Right cardiac atrium (tissue), 5 donors: ENCODE results near the gene AKR1D1. TPM values are rescaled to one million over a fixed set of nuclear protein-coding genes. Genes with fewer than 3 reads are reported as not detected.
A peak's percentile ranks its signal among the peaks of the same experiment; 100 is the strongest.
"Not testable (repeated sequence)": the region's sequence is repeated elsewhere in the genome, so short reads cannot be mapped to it uniquely, and the experiment has no call there.

ENCODE experiments used
- ATAC-seq, 2 donors: fragments of 200-7000 bp; cut with Tn5 transposase; one replicate each; pipeline versions ENCODE4 v1.8.0 to v1.9.1; 2020; ENCODE audit warnings: moderate library complexity in 2 of 2, mild to moderate bottlenecking in 1 of 2
- DNase-seq, 3 donors: peaks; one replicate each; pipeline ENCODE4 v3.0.0-alpha.2; 2020
- H3K27ac ChIP-seq: one replicate; pipeline ENCODE4 v1.5.1; 2013; ENCODE audit warnings: mild to moderate bottlenecking, low read length, control low read depth, moderate library complexity
- H3K27me3 ChIP-seq: one replicate; pipeline ENCODE4 v1.6.1; 2013; ENCODE audit not compliant: control insufficient read depth, insufficient read depth
- H3K4me1 ChIP-seq: one replicate; pipeline ENCODE4 v1.6.1; 2013; ENCODE audit warnings: low read length; ENCODE audit not compliant: control insufficient read depth, insufficient read depth
- H3K4me3 ChIP-seq: one replicate; pipeline ENCODE4 v1.5.1; 2013; ENCODE audit warnings: low read length, control low read depth
- H3K9me3 ChIP-seq: one replicate; pipeline ENCODE4 v1.6.1; 2013; ENCODE audit warnings: low read length; ENCODE audit not compliant: control insufficient read depth
- WGBS: extraction: QIAGEN DNeasy Blood & Tissue Kit; methylation state at CpG from one replicate; pipeline ENCODE4 v1.1.7; 2013; 5-methylcytosine and 5-hydroxymethylcytosine counted together
- intact Hi-C, 4 donors: fragments of 100-400 bp; cut with DNase I; formaldehyde crosslinking; loops; one replicate each; pipeline versions ENCODE4 v1.11.0 to v1.14.0; 2022 to 2023
- polyA plus RNA-seq: library from polyadenylated mRNA; stranded (reverse); fragments of 200-250 nt; gene quantifications from one replicate; pipeline ENCODE4 v1.2.3, GENCODE V29; 2013
- total RNA-seq, 4 donors: library from RNA; stranded (reverse); fragmentation: NEBNext Ultra II Directional; extraction: Animal tissue kit (Norgen Biotek cat#: 25700); gene quantifications; one replicate each; pipeline ENCODE4 v1.2.1, GENCODE V29; 2021
- donor health status: healthy with polysubstance abuse.
- donor health status: DM: no; HTN: yes; CAD: no.
- donor health status: DM: no; HTN: no; CAD: no.
- donor health status: DM: no; HTN: yes; CAD: no; lungs with severe emphysema.
- donor health status: DM: yes; HTN: yes; CAD: no.

The AKR1D1 gene
- total and polyA plus RNA-seq, 5 donors: not detected

DNA sequence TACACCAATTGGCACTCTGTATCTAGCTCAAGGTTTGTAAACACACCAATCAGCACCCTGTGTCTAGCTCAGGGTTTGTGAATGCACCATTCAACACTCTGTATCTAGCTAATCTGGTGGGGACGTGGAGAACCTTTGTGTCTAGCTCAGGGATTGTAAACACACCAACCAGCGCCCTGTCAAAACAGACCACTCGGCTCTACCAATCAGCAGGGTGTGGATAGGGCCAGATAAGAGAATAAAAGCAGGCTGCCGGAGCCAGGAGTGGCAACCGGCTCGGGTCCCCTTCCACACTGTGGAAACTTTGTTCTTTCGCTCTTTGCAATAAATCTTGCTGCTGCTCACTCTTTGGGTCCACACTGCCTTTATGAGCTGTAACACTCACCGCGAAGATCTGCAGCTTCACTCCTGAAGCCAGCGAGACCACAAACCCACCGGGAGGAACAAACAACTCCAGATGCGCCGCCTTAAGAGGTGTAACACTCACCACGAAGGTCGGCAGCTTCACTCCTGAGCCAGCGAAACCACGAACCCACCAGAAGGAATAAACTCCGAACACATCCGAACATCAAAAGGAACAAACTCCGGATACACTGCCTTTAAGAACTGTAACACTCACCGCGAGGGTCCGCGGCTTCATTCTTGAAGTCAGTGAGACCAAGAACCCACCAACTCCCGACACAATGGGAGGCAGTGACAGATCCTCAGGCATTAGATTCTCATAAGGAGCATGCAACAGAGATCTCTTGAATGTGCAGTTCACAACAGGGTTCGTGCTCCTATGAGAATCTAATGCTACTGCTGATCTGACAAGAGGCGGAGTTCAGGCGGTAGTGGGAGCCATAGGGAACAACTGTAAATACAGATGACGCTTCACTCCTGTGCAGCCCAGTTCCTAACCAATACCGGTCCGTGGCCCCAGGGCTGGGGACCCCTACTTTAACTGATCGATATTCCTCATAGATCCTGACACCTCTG is 70.8 kb downstream of the AKR1D1 start:
- H3K9me3 ChIP-seq, H3K4me1 ChIP-seq, H3K4me3 ChIP-seq, H3K27me3 ChIP-seq, DNase-seq, ATAC-seq, intact Hi-C loops, H3K27ac ChIP-seq: not testable (repeated sequence)
- 87% methylated on average over 32 of the region's 32 CpGs for WGBS

DNA sequence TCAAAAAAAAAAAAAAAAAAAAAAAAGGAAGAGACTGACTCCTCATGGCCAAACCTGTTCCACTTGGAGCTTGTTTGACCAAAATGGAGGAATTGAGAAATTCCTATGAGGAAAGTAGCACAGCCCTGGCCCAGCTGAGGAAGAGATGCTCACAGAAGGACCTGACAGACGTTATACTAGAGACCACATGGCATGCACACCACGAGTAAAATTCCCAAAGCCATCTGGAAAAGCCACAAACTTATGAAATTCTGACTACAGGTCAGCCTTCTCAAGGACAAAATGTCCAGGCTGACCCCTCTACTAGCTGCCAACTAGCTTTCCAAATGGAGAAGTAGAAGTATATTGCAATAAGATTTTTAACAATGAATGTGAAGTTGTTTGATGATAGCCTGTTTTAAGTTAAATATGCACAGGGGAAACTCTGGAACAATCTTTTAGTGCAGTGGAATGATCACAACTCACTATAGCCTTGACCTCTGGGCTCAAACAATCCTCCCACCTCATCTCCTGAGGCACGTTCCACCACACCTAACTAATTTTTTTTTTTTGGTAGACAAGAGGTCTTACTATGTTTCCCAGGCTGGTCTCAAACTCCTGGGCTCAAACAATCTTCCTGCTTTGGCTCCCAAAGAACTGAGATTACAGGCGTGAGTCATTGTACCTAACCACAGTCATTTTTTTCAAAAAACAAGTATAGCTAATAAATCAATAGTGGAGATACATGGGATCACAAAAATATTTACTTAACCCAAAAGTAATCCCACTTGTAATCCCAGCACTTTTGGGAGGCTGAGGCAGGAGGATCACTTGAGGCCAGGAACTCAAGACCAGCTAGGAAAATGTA is 75.7 kb downstream of the AKR1D1 start:
- Histone ChIP-seq H3K9me3 (no peaks in the 10 kb centered on the region), H3K4me1 (no peaks in the 10 kb centered on the region), H3K4me3 (no peak overlapping the region), H3K27ac (no peak overlapping the region), H3K27me3 (no peaks in the 10 kb centered on the region)
- ATAC-seq: no peak
- no peak for DNase-seq
- 84% methylated on average over 4 of the region's 4 CpGs for WGBS
- intact Hi-C loops: no loop called here

DNA sequence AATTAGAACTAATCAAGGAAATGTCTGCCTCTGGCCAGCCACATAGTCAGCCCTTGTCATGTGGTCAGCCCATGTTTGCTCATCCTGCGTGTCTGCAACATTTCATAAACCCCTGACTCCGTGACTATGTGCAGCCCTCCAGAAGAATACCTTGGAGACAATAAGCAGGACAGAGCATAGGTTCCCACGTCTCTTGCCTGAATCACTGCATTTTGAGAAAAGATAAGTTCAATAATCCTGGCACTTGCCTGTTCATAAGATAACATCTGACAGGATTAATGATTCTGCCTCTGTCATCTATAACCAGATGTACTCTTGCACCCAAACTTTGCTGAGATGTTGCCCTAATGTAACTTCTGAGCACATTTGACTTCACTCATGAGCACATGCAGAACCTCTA is 78.4 kb downstream of the AKR1D1 start:
- intact Hi-C loops: no loop called here
- H3K27me3 ChIP-seq: no peaks in the 10 kb centered on the region
- no peaks in the 10 kb centered on the region for H3K9me3 ChIP-seq
- H3K4me3 ChIP-seq: no peak overlapping the region
- no peak for ATAC-seq
- 92% methylated on average over 3 of the region's 3 CpGs for WGBS
- DNase-seq: no peak
- no peaks in the 10 kb centered on the region for H3K4me1 ChIP-seq
- no peak overlapping the region for H3K27ac ChIP-seq

DNA sequence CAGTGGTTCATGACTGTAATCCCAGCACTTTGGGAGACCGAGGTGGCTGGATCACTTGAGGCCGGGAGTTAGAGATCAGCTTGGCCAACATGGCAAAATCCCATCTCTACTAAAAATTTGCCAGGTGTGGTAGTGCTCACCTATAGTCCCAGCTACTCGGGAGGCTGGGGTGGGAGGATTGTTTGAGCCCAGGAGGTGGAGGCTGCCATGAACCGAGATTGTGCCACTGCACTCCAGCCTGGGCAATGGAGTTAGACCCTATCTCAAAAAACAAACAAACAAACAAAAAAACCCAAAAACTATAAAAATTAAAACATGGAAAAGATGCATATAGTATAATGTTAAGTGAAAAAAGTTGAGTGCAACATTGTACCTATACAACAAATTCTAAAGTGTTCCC is 81.4 kb downstream of the AKR1D1 start:
- Histone ChIP-seq H3K27ac (no peak overlapping the region), H3K27me3 (no peaks in the 10 kb centered on the region), H3K4me3 (no peak overlapping the region), H3K9me3 (no peaks in the 10 kb centered on the region), H3K4me1 (no peaks in the 10 kb centered on the region)
- intact Hi-C loops: no loop called here
- WGBS: 94% methylated on average over 4 of the region's 4 CpGs
- ATAC-seq (no peak), DNase-seq (no peak)

DNA sequence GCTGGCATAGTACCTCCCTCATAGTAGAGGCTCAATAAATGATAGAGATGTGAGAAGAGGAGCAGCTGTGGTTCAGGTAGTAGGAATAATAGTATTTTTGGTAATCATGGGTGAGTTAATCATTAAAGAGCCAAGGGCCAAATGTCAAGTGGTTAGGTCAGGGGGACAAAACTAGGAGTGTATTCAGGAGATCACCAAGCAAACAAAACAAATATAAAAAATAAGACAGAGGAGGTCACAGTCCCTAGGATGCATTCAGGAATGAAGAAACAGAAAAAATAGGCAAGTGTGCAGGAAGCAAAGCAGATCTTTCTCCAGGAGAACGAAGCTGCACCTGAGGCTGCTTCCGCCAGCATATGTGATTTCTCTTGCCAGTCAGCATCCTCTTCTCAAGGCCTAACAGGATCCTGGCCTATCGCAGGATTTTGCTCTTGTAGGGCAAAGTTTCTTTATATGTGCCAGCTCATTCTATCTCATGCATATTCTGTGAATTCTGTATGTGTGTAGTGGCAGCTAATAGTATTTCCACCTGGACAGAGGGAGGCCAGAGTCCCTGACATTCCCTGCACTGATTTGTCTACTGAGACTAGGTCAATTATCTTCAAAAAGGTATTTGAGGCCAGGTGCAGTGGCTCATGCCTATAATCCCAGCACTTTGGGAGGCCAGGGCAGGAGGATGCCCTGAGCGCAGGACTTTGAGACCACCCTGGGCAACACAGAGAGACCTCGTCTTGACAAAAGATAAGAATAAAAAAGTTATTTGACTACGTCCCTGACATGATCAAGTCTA is 82.7 kb downstream of the AKR1D1 start:
- Histone ChIP-seq H3K27me3 (no peaks in the 10 kb centered on the region), H3K9me3 (no peaks in the 10 kb centered on the region), H3K4me3 (no peak overlapping the region), H3K27ac (no peak overlapping the region), H3K4me1 (no peaks in the 10 kb centered on the region)
- ATAC-seq (no peak), DNase-seq (no peak)
- intact Hi-C loops: no loop called here
- WGBS: 89% methylated on average over 6 of the region's 6 CpGs

DNA sequence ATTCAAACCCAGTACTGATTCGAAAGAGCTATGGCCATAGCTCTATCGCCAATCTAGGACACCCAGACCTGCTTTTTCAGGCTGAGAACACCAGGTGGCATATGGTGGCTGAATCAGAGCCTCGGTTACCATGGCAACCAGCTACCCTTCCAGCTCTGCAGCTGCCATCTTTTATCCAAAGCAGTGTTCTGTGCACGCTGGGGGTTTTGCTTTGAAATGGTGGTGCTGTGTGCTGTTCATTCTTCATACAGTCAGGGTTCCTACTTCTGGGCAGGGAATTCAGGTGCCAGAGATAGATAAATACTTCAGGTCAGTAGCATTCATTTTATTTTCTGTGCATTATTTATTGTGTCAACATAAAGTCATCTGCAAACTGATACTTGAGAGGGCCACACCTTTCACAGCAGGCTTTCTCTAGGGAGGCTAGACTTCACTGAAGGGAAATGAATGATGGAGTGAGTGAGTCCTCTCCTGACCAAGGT is 85.4 kb downstream of the AKR1D1 start:
- DNase-seq (peak; percentile 61 to 80 (median 78)), ATAC-seq (peak; percentile 74 to 84)
- H3K4me1 ChIP-seq: no peaks in the 10 kb centered on the region
- H3K9me3 ChIP-seq: no peaks in the 10 kb centered on the region
- WGBS: 16% methylated on average over 4 of the region's 4 CpGs
- H3K27me3 ChIP-seq: no peaks in the 10 kb centered on the region
- H3K4me3 ChIP-seq: no peak overlapping the region
- intact Hi-C loops: loop anchor here in 3 of 4 donors (5.0 kb wide), 1 partner anchor 576 kb away; no protein-coding TSS in a partner anchor
- no peak overlapping the region for H3K27ac ChIP-seq

DNA sequence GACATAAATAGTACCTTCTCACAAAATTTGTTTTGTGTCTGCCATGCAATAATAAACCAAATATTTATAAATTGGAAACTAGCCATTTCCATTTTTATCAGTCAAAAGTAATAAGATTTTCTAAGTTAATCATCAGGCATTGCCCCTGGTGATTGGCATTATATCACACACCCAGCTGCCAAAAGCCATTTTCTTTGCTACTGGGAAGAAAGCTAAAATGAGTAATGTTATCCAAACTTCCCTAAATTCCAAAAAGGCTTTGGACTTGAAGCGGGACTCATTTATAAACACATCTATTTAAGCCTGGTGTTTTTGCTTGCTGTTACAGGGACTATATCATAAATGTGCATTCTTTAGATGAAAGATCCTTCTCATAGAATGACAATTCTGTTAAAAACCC is 86.0 kb downstream of the AKR1D1 start:
- Histone ChIP-seq H3K9me3 (no peaks in the 10 kb centered on the region), H3K4me1 (no peaks in the 10 kb centered on the region), H3K4me3 (no peak overlapping the region), H3K27ac (no peak overlapping the region), H3K27me3 (no peaks in the 10 kb centered on the region)
- no peak for ATAC-seq
- WGBS: 74% methylated on average over 1 of the region's 1 CpG
- intact Hi-C loops: loop anchor here in 3 of 4 donors (5.0 kb wide), 1 partner anchor 575 kb away; no protein-coding TSS in a partner anchor
- DNase-seq: no peak

DNA sequence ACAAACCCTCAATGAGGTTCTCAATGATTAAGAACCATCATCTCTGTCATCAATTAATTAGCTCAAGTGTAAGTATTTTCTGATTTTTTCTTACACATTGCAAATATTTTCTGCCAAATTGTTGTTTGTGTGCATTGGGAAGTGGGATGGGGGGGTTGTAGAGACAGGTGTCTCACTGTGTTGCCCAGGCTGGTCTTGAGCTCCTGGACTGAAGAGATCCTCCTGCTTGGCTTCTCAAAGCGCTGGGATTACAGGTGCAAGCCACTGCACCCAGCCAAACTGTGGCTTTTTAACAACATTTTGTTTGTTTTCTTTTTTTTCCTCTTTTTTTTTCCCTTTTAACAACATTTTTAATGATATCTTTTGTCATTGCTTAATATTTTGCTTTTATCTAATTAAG is 87.5 kb downstream of the AKR1D1 start:
- H3K27me3 ChIP-seq: no peaks in the 10 kb centered on the region
- intact Hi-C loops: loop anchor here in 3 of 4 donors (5.0 kb wide), 1 partner anchor 574 kb away; no protein-coding TSS in a partner anchor
- WGBS: 95% methylated on average over 1 of the region's 1 CpG
- ATAC-seq (no peak), DNase-seq (no peak)
- H3K27ac ChIP-seq: no peak overlapping the region
- H3K4me1 ChIP-seq: no peaks in the 10 kb centered on the region
- no peak overlapping the region for H3K4me3 ChIP-seq
- H3K9me3 ChIP-seq: no peaks in the 10 kb centered on the region

DNA sequence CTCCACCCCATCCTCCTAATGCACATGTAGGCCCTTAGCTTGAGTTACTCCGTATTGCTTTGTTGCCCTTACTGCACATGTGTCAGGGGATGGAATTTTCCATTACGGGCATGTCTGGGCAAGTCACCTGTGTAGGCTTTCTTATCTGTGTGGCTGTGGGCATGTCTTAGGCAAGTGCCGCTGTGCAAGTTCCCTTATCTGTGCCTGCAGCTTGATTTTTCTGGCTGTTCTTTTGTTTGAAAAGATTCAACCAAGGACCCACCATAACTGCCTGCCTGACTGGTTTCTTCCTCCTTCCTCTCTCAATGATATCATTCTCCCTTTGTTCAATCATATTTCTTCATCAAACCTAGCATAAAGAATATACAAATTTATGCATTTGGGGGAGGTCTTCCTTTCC is 88.5 kb downstream of the AKR1D1 start:
- no peak for ATAC-seq
- Histone ChIP-seq H3K27me3 (no peaks in the 10 kb centered on the region), H3K4me1 (no peaks in the 10 kb centered on the region), H3K27ac (no peak overlapping the region), H3K9me3 (no peaks in the 10 kb centered on the region), H3K4me3 (no peak overlapping the region)
- over 99% methylated on average over 3 of the region's 3 CpGs for WGBS
- intact Hi-C loops: loop anchor here in 3 of 4 donors (5.0 kb wide), 1 partner anchor 572 kb away; no protein-coding TSS in a partner anchor
- no peak for DNase-seq

DNA sequence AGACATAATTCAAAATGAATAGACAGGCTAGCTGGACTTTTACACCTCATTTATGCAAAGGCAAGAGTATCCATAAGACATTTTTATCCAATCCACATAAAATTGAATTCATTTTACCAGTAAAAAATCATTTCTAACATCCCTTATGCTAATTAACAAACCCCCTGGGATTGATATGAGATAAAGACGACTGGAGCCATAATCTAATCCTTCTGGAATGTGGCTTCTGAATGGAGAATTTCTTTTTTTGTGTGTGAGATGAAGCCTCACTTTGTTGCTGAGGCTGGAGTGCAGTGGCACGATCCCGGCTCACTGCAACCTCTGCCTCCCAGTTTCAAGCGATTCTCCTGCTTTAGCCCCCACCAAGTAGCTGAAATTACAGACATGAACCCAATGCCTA is 90.4 kb downstream of the AKR1D1 start:
- no peaks in the 10 kb centered on the region for H3K27me3 ChIP-seq
- H3K9me3 ChIP-seq: no peaks in the 10 kb centered on the region
- 40% methylated on average over 4 of the region's 4 CpGs for WGBS
- ATAC-seq (no peak), DNase-seq (no peak)
- H3K4me1 ChIP-seq: no peaks in the 10 kb centered on the region
- H3K27ac ChIP-seq: no peak overlapping the region
- intact Hi-C loops: no loop called here
- H3K4me3 ChIP-seq: no peak overlapping the region
